Neural cell (in vitro differentiated cells): ENCODE measurements around the gene FMNL1. TPM values are rescaled to one million over a fixed set of nuclear protein-coding genes. Genes with fewer than 3 reads are reported as not detected.
A peak's percentile ranks its signal among the peaks of the same experiment; 100 is the strongest.

ENCODE experiments used
- H2AFZ ChIP-seq: fragments of 200-600, 300-800 bp; sonication (generic), shearing (Covaris generic); 2 replicates; pipeline ENCODE4 v1.6.0; 2014; ENCODE audit warnings: low read depth, mild to moderate bottlenecking, antibody characterized with exemption, low read length, moderate library complexity
- H3F3A ChIP-seq: fragments of 200-600 bp; shearing (Covaris generic); 2 replicates; pipeline ENCODE4 v1.6.1; 2016; ENCODE audit warnings: mild to moderate bottlenecking, moderate library complexity, mixed read lengths, antibody characterized with exemption, low read length; ENCODE audit not compliant: insufficient read depth, poor library complexity, severe bottlenecking
- H3K27ac ChIP-seq: fragments of 200-600, 300-800 bp; sonication (generic), shearing (Covaris generic); 2 replicates; pipeline ENCODE4 v1.5.1; 2014; ENCODE audit warnings: mild to moderate bottlenecking, low read length, moderate library complexity
- H3K27me3 ChIP-seq: fragments of 300-800, 200-600 bp; sonication (generic), shearing (Covaris generic); 2 replicates; pipeline ENCODE4 v1.6.0; 2014; ENCODE audit warnings: mild to moderate bottlenecking, low read depth, low read length, moderate library complexity; ENCODE audit not compliant: insufficient read depth
- H3K36me3 ChIP-seq: fragments of 300-800, 200-600 bp; sonication (generic), shearing (Covaris generic); 2 replicates; pipeline ENCODE4 v1.5.1; 2014; ENCODE audit warnings: mild to moderate bottlenecking, antibody characterized with exemption, low read length, moderate library complexity; ENCODE audit not compliant: insufficient read depth
- H3K4me2 ChIP-seq: fragments of 300-800, 200-600 bp; sonication (generic), shearing (Covaris generic); 2 replicates; pipeline ENCODE4 v1.6.0; 2014; ENCODE audit warnings: mild to moderate bottlenecking, low read length
- H3K4me3 ChIP-seq: fragments of 300-800, 200-600 bp; sonication (generic), shearing (Covaris generic); 2 replicates; pipeline ENCODE4 v1.5.1; 2014; ENCODE audit warnings: mild to moderate bottlenecking, low read length, moderate library complexity
- H3K79me2 ChIP-seq: fragments of 200-600 bp; shearing (Covaris generic); replicated peaks from 2 replicates; pipeline ENCODE4 v1.6.0; 2014; ENCODE audit warnings: mild to moderate bottlenecking, low read length, moderate library complexity; ENCODE audit not compliant: insufficient read depth
- H3K9ac ChIP-seq: fragments of 300-800, 200-600 bp; sonication (generic), shearing (Covaris generic); 2 replicates; pipeline ENCODE4 v1.6.1; 2016; ENCODE audit warnings: mild to moderate bottlenecking, low read length, mixed read lengths
- H3K9me2 ChIP-seq: fragments of 200-600 bp; shearing (Covaris generic); 2 replicates; pipeline ENCODE4 v1.6.1; 2016; ENCODE audit warnings: mild to moderate bottlenecking, low read length, mixed read lengths; ENCODE audit not compliant: insufficient read depth
- H3K9me3 ChIP-seq: fragments of 200-600, 300-800 bp; sonication (generic), shearing (Covaris generic); 2 replicates; pipeline ENCODE4 v1.6.1; 2016; ENCODE audit warnings: mild to moderate bottlenecking, mixed run types, low read length, moderate library complexity, mixed read lengths
- H4K20me1 ChIP-seq: fragments of 200-600 bp; shearing (Covaris generic); 2 replicates; pipeline ENCODE4 v1.6.1; 2016; ENCODE audit warnings: mild to moderate bottlenecking, mixed run types; ENCODE audit not compliant: insufficient read depth
- EP300 ChIP-seq: fragments of 450-650 bp; conservative IDR thresholded peaks from 2 replicates; pipeline ENCODE4 v1.6.1; 2014; ENCODE audit warnings: antibody characterized with exemption, mild to moderate bottlenecking, moderate library complexity; ENCODE audit not compliant: poor library complexity, severe bottlenecking
- EZH2 ChIP-seq: fragments of 200-600, 300-800 bp; shearing (Covaris generic), sonication (generic); IDR thresholded peaks from 2 replicates; pipeline ENCODE4 v1.6.1; 2014; ENCODE audit warnings: antibody characterized with exemption, low read length, borderline replicate concordance, mild to moderate bottlenecking; ENCODE audit not compliant: insufficient read depth, poor library complexity, severe bottlenecking
- MXI1 ChIP-seq: fragments of 450-650 bp; conservative IDR thresholded peaks from 2 replicates; pipeline ENCODE4 v1.6.1; 2014; ENCODE audit warnings: antibody characterized with exemption, mild to moderate bottlenecking; ENCODE audit not compliant: poor library complexity, severe bottlenecking
- POLR2AphosphoS5 ChIP-seq: IDR thresholded peaks from 2 replicates; pipeline ENCODE4 v1.6.1; 2012
- RAD21 ChIP-seq: fragments of 450-650 bp; conservative IDR thresholded peaks from 2 replicates; pipeline ENCODE4 v1.6.1; 2014; ENCODE audit warnings: antibody characterized with exemption, mild to moderate bottlenecking, moderate library complexity
- REST ChIP-seq: IDR thresholded peaks from 2 replicates; pipeline ENCODE4 v1.6.1; 2012; ENCODE audit warnings: borderline replicate concordance
- SMC3 ChIP-seq: fragments of 450-650 bp; conservative IDR thresholded peaks from 2 replicates; pipeline ENCODE4 v1.6.1; 2014; ENCODE audit warnings: antibody characterized with exemption, mild to moderate bottlenecking, moderate library complexity; ENCODE audit not compliant: poor library complexity
- TAF1 ChIP-seq: IDR thresholded peaks from 2 replicates; pipeline ENCODE4 v1.6.1; 2012; ENCODE audit warnings: low read depth
- polyA plus RNA-seq: library from polyadenylated mRNA; depleted of rRNA; stranded (reverse); fragments of >200 nt; gene quantifications from 2 replicates; pipeline ENCODE4 v1.2.3, GENCODE V29; 2014
- TF ChIP-seq, protein P1 (sequence below): fragments of 450-650 bp; IDR thresholded peaks from 2 replicates; pipeline ENCODE4 v1.5.1; 2014; ENCODE audit warnings: antibody characterized with exemption, mild to moderate bottlenecking, moderate library complexity; ENCODE audit not compliant: poor library complexity, severe bottlenecking

Gene FMNL1
- polyA plus RNA-seq, 1 donor from 2014 or later, result 5.6 TPM

- no peaks in the 10 kb centered on the region for H3K27me3 ChIP-seq
- TF ChIP-seq SMC3 (no peak), EZH2 (no peak), MXI1 (no peak), REST (no peak), RAD21 (no peak), POLR2AphosphoS5 (no peak), TAF1 (no peak), EP300 (no peak)
- TF ChIP-seq, protein P1, sequence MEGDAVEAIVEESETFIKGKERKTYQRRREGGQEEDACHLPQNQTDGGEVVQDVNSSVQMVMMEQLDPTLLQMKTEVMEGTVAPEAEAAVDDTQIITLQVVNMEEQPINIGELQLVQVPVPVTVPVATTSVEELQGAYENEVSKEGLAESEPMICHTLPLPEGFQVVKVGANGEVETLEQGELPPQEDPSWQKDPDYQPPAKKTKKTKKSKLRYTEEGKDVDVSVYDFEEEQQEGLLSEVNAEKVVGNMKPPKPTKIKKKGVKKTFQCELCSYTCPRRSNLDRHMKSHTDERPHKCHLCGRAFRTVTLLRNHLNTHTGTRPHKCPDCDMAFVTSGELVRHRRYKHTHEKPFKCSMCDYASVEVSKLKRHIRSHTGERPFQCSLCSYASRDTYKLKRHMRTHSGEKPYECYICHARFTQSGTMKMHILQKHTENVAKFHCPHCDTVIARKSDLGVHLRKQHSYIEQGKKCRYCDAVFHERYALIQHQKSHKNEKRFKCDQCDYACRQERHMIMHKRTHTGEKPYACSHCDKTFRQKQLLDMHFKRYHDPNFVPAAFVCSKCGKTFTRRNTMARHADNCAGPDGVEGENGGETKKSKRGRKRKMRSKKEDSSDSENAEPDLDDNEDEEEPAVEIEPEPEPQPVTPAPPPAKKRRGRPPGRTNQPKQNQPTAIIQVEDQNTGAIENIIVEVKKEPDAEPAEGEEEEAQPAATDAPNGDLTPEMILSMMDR, result no peak
- no peaks in the 10 kb centered on the region for H3K9me2 ChIP-seq
- no peaks in the 10 kb centered on the region for H3K36me3 ChIP-seq
- H2AFZ ChIP-seq, result no peak overlapping the region
- no peaks in the 10 kb centered on the region for H4K20me1 ChIP-seq
- H3K9ac ChIP-seq, result no peak overlapping the region
- no peak overlapping the region for H3K4me2 ChIP-seq
- H3F3A ChIP-seq, result peaks cover 5% of the 10 kb centered on the region
- no peaks in the 10 kb centered on the region for H3K79me2 ChIP-seq
- no peak overlapping the region for H3K27ac ChIP-seq
- no peak overlapping the region for H3K4me3 ChIP-seq
- H3K9me3 ChIP-seq, result no peaks in the 10 kb centered on the region
Observed at GRCh38 chr17:45186801-45187354, 34.8 kb upstream of the FMNL1 start.

DNA sequence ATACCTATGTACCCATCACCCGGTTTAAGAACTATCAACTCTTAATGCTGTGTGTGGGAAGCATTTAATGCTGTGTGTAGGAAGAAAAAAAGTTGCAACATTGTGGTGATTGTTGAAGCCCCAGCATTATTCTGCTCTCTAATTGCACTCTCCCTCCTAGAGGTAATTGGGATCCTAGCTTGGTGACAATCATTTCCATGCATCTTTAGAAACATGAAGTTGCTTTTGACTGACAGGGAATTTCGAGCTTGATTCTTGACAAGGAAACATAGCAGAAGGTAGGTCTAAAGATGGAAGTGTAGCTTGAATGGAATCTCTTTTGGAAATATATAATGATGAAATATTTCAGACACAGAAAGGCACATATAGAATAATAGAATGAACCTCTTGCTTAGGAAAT lies 32.7 kb upstream of the FMNL1 start:
- peak; percentile 26 for TF ChIP-seq POLR2AphosphoS5
- TF ChIP-seq, protein P1, result no peak
- TF ChIP-seq TAF1, result no peak

More for the DNA sequence above, 32.7 kb upstream of the FMNL1 start:
- H3K9ac ChIP-seq, result peak overlapping the region; percentile 42
- no peak overlapping the region for H3K4me3 ChIP-seq
- no peak overlapping the region for H3K4me2 ChIP-seq
- H4K20me1 ChIP-seq, result no peaks in the 10 kb centered on the region
- peaks cover 5% of the 10 kb centered on the region for H3F3A ChIP-seq
- no peaks in the 10 kb centered on the region for H3K79me2 ChIP-seq
- H3K9me3 ChIP-seq, result no peaks in the 10 kb centered on the region
- no peaks in the 10 kb centered on the region for H3K27me3 ChIP-seq
- H3K36me3 ChIP-seq, result no peaks in the 10 kb centered on the region
- no peak overlapping the region for H2AFZ ChIP-seq
- no peaks in the 10 kb centered on the region for H3K9me2 ChIP-seq
- peak overlapping the region; percentile 86 for H3K27ac ChIP-seq
